NCI-H2227 (cell line): ENCODE measurements around the gene SMPDL3A.
"Not testable (repeated sequence)": the region's sequence is repeated elsewhere in the genome, so short reads cannot be mapped to it uniquely, and the experiment has no call there.

Experiments
- DNase-seq: peaks from one replicate; lab custom pipeline; 2025; ENCODE audit not compliant: unreplicated experiment; lab: John Stamatoyannopoulos, UW

SMPDL3A gene

GRCh38 chr6:122789182-122790027, at the start of gene SMPDL3A:
TSS of gene SMPDL3A (plus strand) at chr6:122789258. CDS start at chr6:122789347, 89 bp downstream.
- DNase-seq, result peak; percentile 68

GRCh38 chr6:122740091-122740490, 49.0 kb upstream of the SMPDL3A start:
- DNase-seq, result no peak

- no peak for DNase-seq
Observed at GRCh38 chr6:122740936-122741335, 48.1 kb upstream of the SMPDL3A start.

GRCh38 chr6:122744247-122744646, 44.8 kb upstream of the SMPDL3A start:
- peak; percentile 16 for DNase-seq

- DNase-seq, result not testable (repeated sequence)
Observed at GRCh38 chr6:122744856-122745255, 44.2 kb upstream of the SMPDL3A start.

- no peak for DNase-seq
Observed at GRCh38 chr6:122746688-122747087, 42.4 kb upstream of the SMPDL3A start.

GRCh38 chr6:122747573-122747972, 41.5 kb upstream of the SMPDL3A start:
- DNase-seq, result no peak

GRCh38 chr6:122748945-122749344, 40.1 kb upstream of the SMPDL3A start:
- not testable (repeated sequence) for DNase-seq

- no peak for DNase-seq
Observed at GRCh38 chr6:122749451-122750050, 39.5 kb upstream of the SMPDL3A start.

- DNase-seq, result no peak
Observed at GRCh38 chr6:122751326-122751725, 37.7 kb upstream of the SMPDL3A start.

GRCh38 chr6:122752459-122752858, 36.6 kb upstream of the SMPDL3A start:
- DNase-seq, result no peak

- DNase-seq, result no peak
Observed at GRCh38 chr6:122753000-122753687, 35.9 kb upstream of the SMPDL3A start.

GRCh38 chr6:122753688-122754056, 35.4 kb upstream of the SMPDL3A start:
- no peak for DNase-seq

- no peak for DNase-seq
Observed at GRCh38 chr6:122754191-122754731, 34.8 kb upstream of the SMPDL3A start.

GRCh38 chr6:122755901-122756300, 33.2 kb upstream of the SMPDL3A start:
- peak; percentile 36 for DNase-seq

- no peak for DNase-seq
Observed at GRCh38 chr6:122758927-122759334, 30.1 kb upstream of the SMPDL3A start.

- no peak for DNase-seq
Observed at GRCh38 chr6:122760330-122760729, 28.7 kb upstream of the SMPDL3A start.

GRCh38 chr6:122766256-122766655, 22.8 kb upstream of the SMPDL3A start:
- DNase-seq, result no peak

GRCh38 chr6:122770835-122771601, 18.0 kb upstream of the SMPDL3A start:
- DNase-seq, result no peak

GRCh38 chr6:122772724-122773415, 16.2 kb upstream of the SMPDL3A start:
- no peak for DNase-seq
